ENCODE measurements around the gene SPAG9. TPM values are rescaled to one million over a fixed set of nuclear protein-coding genes. Genes with fewer than 3 reads are reported as not detected.

Gene SPAG9
- total RNA-seq, 1 experiment from 2014 or later = 89.6 TPM

- no peak for DNase-seq (ENCODE audit: low read depth)
These were observed 202.4 kb downstream of the SPAG9 start for GRCh38 chr17:50918071-50918932.

- DNase-seq (ENCODE audit: low read depth) = no peak
These were observed 203.3 kb downstream of the SPAG9 start for GRCh38 chr17:50917418-50917743.

- peak; percentile 30 for DNase-seq (ENCODE audit: low read depth)
These were observed 203.8 kb downstream of the SPAG9 start for GRCh38 chr17:50916708-50917417.

GRCh38 chr17:50916026-50916707 lies 204.5 kb downstream of the SPAG9 start:
- DNase-seq (ENCODE audit: low read depth) = peak; percentile 47

GRCh38 chr17:50914505-50915063 lies 206.1 kb downstream of the SPAG9 start:
- no peak for DNase-seq (ENCODE audit: low read depth)

GRCh38 chr17:50913120-50913519 lies 207.5 kb downstream of the SPAG9 start:
- no peak for DNase-seq (ENCODE audit: low read depth)

Other genes starting within 250 kb of the SPAG9 start
- 234 and 259 TPM in 2 replicates for gene NME1, start 32.7 kb upstream of the SPAG9 start, total RNA-seq (2014; rRNA removed)
- gene NME2, start 45.5 kb upstream of the SPAG9 start, total RNA-seq (2014; rRNA removed) = 683 and 689 TPM in 2 replicates
- gene MBTD1, start 139.2 kb upstream of the SPAG9 start, total RNA-seq (2014; rRNA removed) = 3.5 and 5.9 TPM in 2 replicates
- gene UTP18, start 139.7 kb upstream of the SPAG9 start, total RNA-seq (2014; rRNA removed) = 65.1 and 67.6 TPM in 2 replicates